ENCODE results near the gene INPP4B.

INPP4B gene

GRCh38 chr4:142351958-142352357 is 494.1 kb downstream of the INPP4B start:
- no peak overlapping the region for H3K9ac ChIP-seq (ENCODE audit: low read depth, low read length)
- no peaks in the 10 kb centered on the region for H3K36me3 ChIP-seq (ENCODE audit: insufficient read depth, low read length)
- H3K4me3 ChIP-seq (ENCODE audit: low read length): no peak overlapping the region
- no peak overlapping the region for H3K4me2 ChIP-seq (ENCODE audit: low read length)
- H3K4me1 ChIP-seq (ENCODE audit: control insufficient read depth, insufficient read depth, low read length): peaks cover 37% of the 10 kb centered on the region
- no peaks in the 10 kb centered on the region for H3K9me3 ChIP-seq (replicated peaks; ENCODE audit: low read length)
- no peaks in the 10 kb centered on the region for H3K27me3 ChIP-seq (ENCODE audit: control insufficient read depth, insufficient read depth, low read length)

GRCh38 chr4:142350871-142351270 is 495.2 kb downstream of the INPP4B start:
- Histone ChIP-seq H3K27me3 (ENCODE audit: control insufficient read depth, insufficient read depth, low read length) (no peaks in the 10 kb centered on the region), H3K36me3 (ENCODE audit: insufficient read depth, low read length) (no peaks in the 10 kb centered on the region), H3K9me3 (replicated peaks; ENCODE audit: low read length) (no peaks in the 10 kb centered on the region), H3K4me1 (ENCODE audit: control insufficient read depth, insufficient read depth, low read length) (peaks cover 37% of the 10 kb centered on the region), H3K9ac (ENCODE audit: low read depth, low read length) (no peak overlapping the region), H3K4me3 (ENCODE audit: low read length) (no peak overlapping the region), H3K4me2 (ENCODE audit: low read length) (no peak overlapping the region)

GRCh38 chr4:142348613-142349021 is 497.5 kb downstream of the INPP4B start:
- Histone ChIP-seq H3K9me3 (replicated peaks; ENCODE audit: low read length) (no peaks in the 10 kb centered on the region), H3K4me3 (ENCODE audit: low read length) (no peak overlapping the region), H3K9ac (ENCODE audit: low read depth, low read length) (no peak overlapping the region), H3K4me2 (ENCODE audit: low read length) (no peak overlapping the region), H3K36me3 (ENCODE audit: insufficient read depth, low read length) (no peaks in the 10 kb centered on the region), H3K4me1 (ENCODE audit: control insufficient read depth, insufficient read depth, low read length) (peaks cover 18% of the 10 kb centered on the region), H3K27me3 (ENCODE audit: control insufficient read depth, insufficient read depth, low read length) (no peaks in the 10 kb centered on the region)

GRCh38 chr4:142347241-142347640 is 498.9 kb downstream of the INPP4B start:
- Histone ChIP-seq H3K4me1 (ENCODE audit: control insufficient read depth, insufficient read depth, low read length) (peaks cover 7% of the 10 kb centered on the region), H3K4me3 (ENCODE audit: low read length) (no peak overlapping the region), H3K36me3 (ENCODE audit: insufficient read depth, low read length) (no peaks in the 10 kb centered on the region), H3K4me2 (ENCODE audit: low read length) (no peak overlapping the region), H3K9ac (ENCODE audit: low read depth, low read length) (no peak overlapping the region), H3K9me3 (replicated peaks; ENCODE audit: low read length) (no peaks in the 10 kb centered on the region), H3K27me3 (ENCODE audit: control insufficient read depth, insufficient read depth, low read length) (no peaks in the 10 kb centered on the region)

GRCh38 chr4:142345924-142346323 is 500.2 kb downstream of the INPP4B start:
- Histone ChIP-seq H3K9ac (ENCODE audit: low read depth, low read length) (no peak overlapping the region), H3K4me3 (ENCODE audit: low read length) (no peak overlapping the region), H3K4me1 (ENCODE audit: control insufficient read depth, insufficient read depth, low read length) (peaks cover 5% of the 10 kb centered on the region)

GRCh38 chr4:142341268-142341667 is 504.8 kb downstream of the INPP4B start:
- peaks cover 3% of the 10 kb centered on the region for H3K36me3 ChIP-seq (ENCODE audit: insufficient read depth, low read length)
- H3K9ac ChIP-seq (ENCODE audit: low read depth, low read length): no peak overlapping the region
- no peak overlapping the region for H3K4me3 ChIP-seq (ENCODE audit: low read length)
- H3K4me1 ChIP-seq (ENCODE audit: control insufficient read depth, insufficient read depth, low read length): no peaks in the 10 kb centered on the region
- H3K4me2 ChIP-seq (ENCODE audit: low read length): no peak overlapping the region
- no peaks in the 10 kb centered on the region for H3K9me3 ChIP-seq (replicated peaks; ENCODE audit: low read length)
- no peaks in the 10 kb centered on the region for H3K27me3 ChIP-seq (ENCODE audit: control insufficient read depth, insufficient read depth, low read length)

More at GRCh38 chr4:142345924-142346323, 500.2 kb downstream of the INPP4B start:
- Histone ChIP-seq H3K4me2 (ENCODE audit: low read length) (no peak overlapping the region), H3K36me3 (ENCODE audit: insufficient read depth, low read length) (no peaks in the 10 kb centered on the region), H3K9me3 (replicated peaks; ENCODE audit: low read length) (no peaks in the 10 kb centered on the region), H3K27me3 (ENCODE audit: control insufficient read depth, insufficient read depth, low read length) (no peaks in the 10 kb centered on the region)

DNA sequence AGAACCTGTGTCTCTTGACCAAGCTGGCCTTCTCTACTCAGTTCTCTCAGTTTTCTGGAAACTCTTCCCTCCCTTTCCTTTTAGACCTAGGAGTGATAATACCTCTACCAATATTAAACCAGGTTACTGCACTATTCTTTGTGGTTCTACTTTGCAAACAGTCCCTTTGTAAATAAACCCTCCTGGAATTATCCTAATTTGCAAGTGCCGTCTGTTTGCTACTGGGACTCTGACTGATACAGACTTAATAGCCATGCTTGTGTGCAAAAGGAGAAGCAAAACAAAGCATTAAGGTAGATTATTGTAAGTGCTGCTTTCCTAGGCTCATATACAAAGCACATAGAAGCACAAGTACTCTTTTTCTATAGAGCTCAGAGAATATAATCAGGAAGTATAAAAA is 507.0 kb downstream of the INPP4B start:
- H3K4me1 ChIP-seq (ENCODE audit: control insufficient read depth, insufficient read depth, low read length): no peaks in the 10 kb centered on the region
- no peak overlapping the region for H3K4me2 ChIP-seq (ENCODE audit: low read length)
- H3K9ac ChIP-seq (ENCODE audit: low read depth, low read length): no peak overlapping the region
- peaks cover 6% of the 10 kb centered on the region for H3K36me3 ChIP-seq (ENCODE audit: insufficient read depth, low read length)
- H3K9me3 ChIP-seq (replicated peaks; ENCODE audit: low read length): no peaks in the 10 kb centered on the region
- H3K4me3 ChIP-seq (ENCODE audit: low read length): no peak overlapping the region
- H3K27me3 ChIP-seq (ENCODE audit: control insufficient read depth, insufficient read depth, low read length): no peaks in the 10 kb centered on the region

GRCh38 chr4:142336251-142336934 is 509.7 kb downstream of the INPP4B start:
- Histone ChIP-seq H3K9ac (ENCODE audit: low read depth, low read length) (no peak overlapping the region), H3K4me1 (ENCODE audit: control insufficient read depth, insufficient read depth, low read length) (no peaks in the 10 kb centered on the region), H3K27me3 (ENCODE audit: control insufficient read depth, insufficient read depth, low read length) (no peaks in the 10 kb centered on the region), H3K9me3 (replicated peaks; ENCODE audit: low read length) (no peaks in the 10 kb centered on the region), H3K4me3 (ENCODE audit: low read length) (no peak overlapping the region), H3K36me3 (ENCODE audit: insufficient read depth, low read length) (peaks cover 6% of the 10 kb centered on the region), H3K4me2 (ENCODE audit: low read length) (no peak overlapping the region)

DNA sequence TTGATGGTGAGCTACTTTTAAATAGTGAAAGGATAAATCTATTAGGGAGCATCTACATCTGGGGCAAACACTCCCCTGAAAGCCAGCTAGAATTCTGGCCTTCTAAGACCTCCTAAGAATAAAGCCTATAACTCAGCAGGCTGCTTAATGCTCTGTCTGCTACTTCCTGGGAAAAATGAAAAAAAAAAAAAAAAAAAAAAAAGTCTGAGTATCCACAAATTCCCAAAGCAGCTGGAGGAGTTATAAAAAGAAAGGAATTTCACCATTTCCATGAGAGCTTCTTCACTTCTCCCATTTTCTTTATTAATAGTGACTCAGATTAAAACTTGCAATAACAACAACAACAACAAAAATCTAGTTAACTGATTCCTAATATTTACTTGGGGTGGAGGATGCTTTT is 511.2 kb downstream of the INPP4B start:
- no peak overlapping the region for H3K9ac ChIP-seq (ENCODE audit: low read depth, low read length)
- no peaks in the 10 kb centered on the region for H3K4me1 ChIP-seq (ENCODE audit: control insufficient read depth, insufficient read depth, low read length)
- H3K36me3 ChIP-seq (ENCODE audit: insufficient read depth, low read length): peaks cover 6% of the 10 kb centered on the region
- no peaks in the 10 kb centered on the region for H3K27me3 ChIP-seq (ENCODE audit: control insufficient read depth, insufficient read depth, low read length)
- H3K4me3 ChIP-seq (ENCODE audit: low read length): no peak overlapping the region
- no peak overlapping the region for H3K4me2 ChIP-seq (ENCODE audit: low read length)
- H3K9me3 ChIP-seq (replicated peaks; ENCODE audit: low read length): no peaks in the 10 kb centered on the region

- peaks cover 2% of the 10 kb centered on the region for H3K4me1 ChIP-seq (ENCODE audit: control insufficient read depth, insufficient read depth, low read length)
- H3K4me3 ChIP-seq (ENCODE audit: low read length): no peak overlapping the region
- no peaks in the 10 kb centered on the region for H3K9me3 ChIP-seq (replicated peaks; ENCODE audit: low read length)
- H3K36me3 ChIP-seq (ENCODE audit: insufficient read depth, low read length): peaks cover 6% of the 10 kb centered on the region
- H3K9ac ChIP-seq (ENCODE audit: low read depth, low read length): no peak overlapping the region
- H3K4me2 ChIP-seq (ENCODE audit: low read length): no peak overlapping the region
- no peaks in the 10 kb centered on the region for H3K27me3 ChIP-seq (ENCODE audit: control insufficient read depth, insufficient read depth, low read length)
Measured at GRCh38 chr4:142331646-142332045, 514.5 kb downstream of the INPP4B start.

GRCh38 chr4:142331132-142331531 is 515.0 kb downstream of the INPP4B start:
- H3K27me3 ChIP-seq (ENCODE audit: control insufficient read depth, insufficient read depth, low read length): no peaks in the 10 kb centered on the region
- no peak overlapping the region for H3K9ac ChIP-seq (ENCODE audit: low read depth, low read length)
- no peaks in the 10 kb centered on the region for H3K9me3 ChIP-seq (replicated peaks; ENCODE audit: low read length)
- H3K4me1 ChIP-seq (ENCODE audit: control insufficient read depth, insufficient read depth, low read length): peaks cover 2% of the 10 kb centered on the region
- H3K4me3 ChIP-seq (ENCODE audit: low read length): no peak overlapping the region
- no peak overlapping the region for H3K4me2 ChIP-seq (ENCODE audit: low read length)
- peaks cover 2% of the 10 kb centered on the region for H3K36me3 ChIP-seq (ENCODE audit: insufficient read depth, low read length)

GRCh38 chr4:142330311-142330710 is 515.8 kb downstream of the INPP4B start:
- Histone ChIP-seq H3K4me1 (ENCODE audit: control insufficient read depth, insufficient read depth, low read length) (peaks cover 2% of the 10 kb centered on the region), H3K4me2 (ENCODE audit: low read length) (no peak overlapping the region), H3K9me3 (replicated peaks; ENCODE audit: low read length) (no peaks in the 10 kb centered on the region), H3K9ac (ENCODE audit: low read depth, low read length) (no peak overlapping the region), H3K36me3 (ENCODE audit: insufficient read depth, low read length) (no peaks in the 10 kb centered on the region), H3K4me3 (ENCODE audit: low read length) (no peak overlapping the region), H3K27me3 (ENCODE audit: control insufficient read depth, insufficient read depth, low read length) (no peaks in the 10 kb centered on the region)
